ENCODE results near the gene RNF44.

RNF44 gene

GRCh38 chr5:176533894-176534611 is 3.1 kb downstream of the RNF44 start:
- Mint-ChIP-seq H3K4me3 (peak overlapping the region; percentile 98), H3K9me3 (no peaks in the 10 kb centered on the region), H3K27ac (peak overlapping the region; percentile 93), H3K27me3 (no peaks in the 10 kb centered on the region), H3K4me1 (ENCODE audit: low read depth) (peaks cover 60% of the 10 kb centered on the region), H3K36me3 (ENCODE audit: low read depth) (peaks cover 5% of the 10 kb centered on the region)

GRCh38 chr5:176533390-176533789 is 3.8 kb downstream of the RNF44 start:
- Mint-ChIP-seq H3K27ac (peak overlapping the region; percentile 93), H3K9me3 (no peaks in the 10 kb centered on the region), H3K36me3 (ENCODE audit: low read depth) (peaks cover 7% of the 10 kb centered on the region), H3K4me3 (peak overlapping the region; percentile 98), H3K4me1 (ENCODE audit: low read depth) (peaks cover 57% of the 10 kb centered on the region), H3K27me3 (no peaks in the 10 kb centered on the region)

GRCh38 chr5:176532795-176533194 is 4.4 kb downstream of the RNF44 start:
- Mint-ChIP-seq H3K36me3 (ENCODE audit: low read depth) (peaks cover 13% of the 10 kb centered on the region), H3K9me3 (no peaks in the 10 kb centered on the region), H3K27ac (no peak overlapping the region), H3K27me3 (no peaks in the 10 kb centered on the region), H3K4me1 (ENCODE audit: low read depth) (peaks cover 56% of the 10 kb centered on the region), H3K4me3 (no peak overlapping the region)

GRCh38 chr5:176531902-176532493 is 5.2 kb downstream of the RNF44 start:
- Mint-ChIP-seq H3K36me3 (ENCODE audit: low read depth) (peaks cover 13% of the 10 kb centered on the region), H3K27ac (no peak overlapping the region), H3K27me3 (no peaks in the 10 kb centered on the region), H3K4me1 (ENCODE audit: low read depth) (peaks cover 55% of the 10 kb centered on the region), H3K9me3 (no peaks in the 10 kb centered on the region), H3K4me3 (no peak overlapping the region)

- Mint-ChIP-seq H3K4me1 (ENCODE audit: low read depth) (peaks cover 55% of the 10 kb centered on the region), H3K36me3 (ENCODE audit: low read depth) (peaks cover 13% of the 10 kb centered on the region), H3K4me3 (peak overlapping the region; percentile 72), H3K27me3 (no peaks in the 10 kb centered on the region), H3K9me3 (no peaks in the 10 kb centered on the region), H3K27ac (peak overlapping the region; percentile 83)
These were observed 6.0 kb downstream of the RNF44 start for GRCh38 chr5:176530983-176531901.

GRCh38 chr5:176530393-176530982 is 6.7 kb downstream of the RNF44 start:
- Mint-ChIP-seq H3K4me1 (ENCODE audit: low read depth) (peaks cover 52% of the 10 kb centered on the region), H3K9me3 (no peaks in the 10 kb centered on the region), H3K4me3 (peak overlapping the region; percentile 72), H3K27ac (no peak overlapping the region), H3K36me3 (ENCODE audit: low read depth) (peaks cover 14% of the 10 kb centered on the region), H3K27me3 (no peaks in the 10 kb centered on the region)

GRCh38 chr5:176529741-176530141 is 7.5 kb downstream of the RNF44 start:
- peak overlapping the region; percentile 41 for H3K4me3 Mint-ChIP-seq
- peaks cover 44% of the 10 kb centered on the region for H3K4me1 Mint-ChIP-seq (ENCODE audit: low read depth)
- H3K27me3 Mint-ChIP-seq: no peaks in the 10 kb centered on the region
- H3K27ac Mint-ChIP-seq: peak overlapping the region; percentile 75
- H3K9me3 Mint-ChIP-seq: no peaks in the 10 kb centered on the region
- peaks cover 12% of the 10 kb centered on the region for H3K36me3 Mint-ChIP-seq (ENCODE audit: low read depth)

- Mint-ChIP-seq H3K4me3 (peak overlapping the region; percentile 41), H3K27ac (peak overlapping the region; percentile 75), H3K4me1 (ENCODE audit: low read depth) (peaks cover 39% of the 10 kb centered on the region), H3K27me3 (no peaks in the 10 kb centered on the region), H3K9me3 (no peaks in the 10 kb centered on the region), H3K36me3 (ENCODE audit: low read depth) (peaks cover 12% of the 10 kb centered on the region)
These were observed 8.0 kb downstream of the RNF44 start for GRCh38 chr5:176529116-176529740.

GRCh38 chr5:176528761-176529115 is 8.5 kb downstream of the RNF44 start:
- H3K36me3 Mint-ChIP-seq (ENCODE audit: low read depth): peaks cover 12% of the 10 kb centered on the region
- H3K4me3 Mint-ChIP-seq: no peak overlapping the region
- H3K27ac Mint-ChIP-seq: no peak overlapping the region
- H3K27me3 Mint-ChIP-seq: no peaks in the 10 kb centered on the region
- no peaks in the 10 kb centered on the region for H3K9me3 Mint-ChIP-seq
- peaks cover 34% of the 10 kb centered on the region for H3K4me1 Mint-ChIP-seq (ENCODE audit: low read depth)

- Mint-ChIP-seq H3K36me3 (ENCODE audit: low read depth) (peaks cover 12% of the 10 kb centered on the region), H3K27ac (no peak overlapping the region), H3K27me3 (no peaks in the 10 kb centered on the region), H3K9me3 (no peaks in the 10 kb centered on the region), H3K4me3 (no peak overlapping the region), H3K4me1 (ENCODE audit: low read depth) (peaks cover 30% of the 10 kb centered on the region)
These were observed 8.9 kb downstream of the RNF44 start for GRCh38 chr5:176528301-176528700.

GRCh38 chr5:176527246-176528222 is 9.7 kb downstream of the RNF44 start:
- peaks cover 27% of the 10 kb centered on the region for H3K4me1 Mint-ChIP-seq (ENCODE audit: low read depth)
- H3K4me3 Mint-ChIP-seq: no peak overlapping the region
- peak overlapping the region; percentile 8 for H3K27ac Mint-ChIP-seq
- H3K27me3 Mint-ChIP-seq: no peaks in the 10 kb centered on the region
- H3K36me3 Mint-ChIP-seq (ENCODE audit: low read depth): peaks cover 12% of the 10 kb centered on the region
- H3K9me3 Mint-ChIP-seq: no peaks in the 10 kb centered on the region

- Mint-ChIP-seq H3K4me3 (no peak overlapping the region), H3K4me1 (ENCODE audit: low read depth) (peaks cover 23% of the 10 kb centered on the region), H3K27ac (no peak overlapping the region)
These were observed 10.7 kb downstream of the RNF44 start for GRCh38 chr5:176526462-176526861.

GRCh38 chr5:176525677-176526076 is 11.5 kb downstream of the RNF44 start:
- H3K27me3 Mint-ChIP-seq: no peaks in the 10 kb centered on the region
- H3K4me1 Mint-ChIP-seq (ENCODE audit: low read depth): peaks cover 16% of the 10 kb centered on the region
- no peaks in the 10 kb centered on the region for H3K9me3 Mint-ChIP-seq
- H3K4me3 Mint-ChIP-seq: no peak overlapping the region
- H3K27ac Mint-ChIP-seq: no peak overlapping the region
- H3K36me3 Mint-ChIP-seq (ENCODE audit: low read depth): peaks cover 12% of the 10 kb centered on the region

More at GRCh38 chr5:176526462-176526861, 10.7 kb downstream of the RNF44 start:
- no peaks in the 10 kb centered on the region for H3K9me3 Mint-ChIP-seq
- H3K36me3 Mint-ChIP-seq (ENCODE audit: low read depth): peaks cover 12% of the 10 kb centered on the region
- no peaks in the 10 kb centered on the region for H3K27me3 Mint-ChIP-seq
